Measurements from ENCODE around the gene SYNPO2.

The SYNPO2 gene

GRCh38 chr4:118948545-118949144 is 60.0 kb downstream of the SYNPO2 start:
- Histone ChIP-seq H3K9ac (ENCODE audit: low read depth in 1 of 2, low read length in 2 of 2) (no peak overlapping the region), H3K4me1 (ENCODE audit: control insufficient read depth in 1 of 2, insufficient read depth in 2 of 2, low read length in 2 of 2) (peaks cover 0 to 10% of the 10 kb centered on the region in 2 donors), H3K4me3 (ENCODE audit: low read depth in 1 of 2, low read length in 2 of 2) (no peak overlapping the region), H3K36me3 (ENCODE audit: control insufficient read depth in 1 of 2, insufficient read depth in 2 of 2, low read length in 2 of 2) (no peaks in the 10 kb centered on the region), H3K27me3 (ENCODE audit: control insufficient read depth in 1 of 2, insufficient read depth in 2 of 2, low read length in 2 of 2) (no peaks in the 10 kb centered on the region), H3K9me3 (ENCODE audit: control insufficient read depth in 1 of 2, low read length in 2 of 2) (no peaks in the 10 kb centered on the region), H3K27ac (ENCODE audit: low read depth, low read length) (no peak overlapping the region)

GRCh38 chr4:118950224-118950623 is 61.6 kb downstream of the SYNPO2 start:
- H3K27me3 ChIP-seq (ENCODE audit: control insufficient read depth in 1 of 2, insufficient read depth in 2 of 2, low read length in 2 of 2), result no peaks in the 10 kb centered on the region
- no peaks in the 10 kb centered on the region for H3K9me3 ChIP-seq (ENCODE audit: control insufficient read depth in 1 of 2, low read length in 2 of 2)
- H3K27ac ChIP-seq (ENCODE audit: low read depth, low read length), result no peak overlapping the region
- no peaks in the 10 kb centered on the region for H3K36me3 ChIP-seq (ENCODE audit: control insufficient read depth in 1 of 2, insufficient read depth in 2 of 2, low read length in 2 of 2)
- no peak overlapping the region for H3K4me3 ChIP-seq (ENCODE audit: low read depth in 1 of 2, low read length in 2 of 2)
- H3K9ac ChIP-seq (ENCODE audit: low read depth in 1 of 2, low read length in 2 of 2), result no peak overlapping the region
- peaks cover 0 to 10% of the 10 kb centered on the region in 2 donors for H3K4me1 ChIP-seq (ENCODE audit: control insufficient read depth in 1 of 2, insufficient read depth in 2 of 2, low read length in 2 of 2)

- H3K27me3 ChIP-seq (ENCODE audit: control insufficient read depth in 1 of 2, insufficient read depth in 2 of 2, low read length in 2 of 2), result no peaks in the 10 kb centered on the region
- no peak overlapping the region for H3K27ac ChIP-seq (ENCODE audit: low read depth, low read length)
- no peaks in the 10 kb centered on the region for H3K9me3 ChIP-seq (ENCODE audit: control insufficient read depth in 1 of 2, low read length in 2 of 2)
- H3K4me3 ChIP-seq (ENCODE audit: low read depth in 1 of 2, low read length in 2 of 2), result no peak overlapping the region
- peaks cover 0 to 10% of the 10 kb centered on the region in 2 donors for H3K4me1 ChIP-seq (ENCODE audit: control insufficient read depth in 1 of 2, insufficient read depth in 2 of 2, low read length in 2 of 2)
- H3K36me3 ChIP-seq (ENCODE audit: control insufficient read depth in 1 of 2, insufficient read depth in 2 of 2, low read length in 2 of 2), result no peaks in the 10 kb centered on the region
- H3K9ac ChIP-seq (ENCODE audit: low read depth in 1 of 2, low read length in 2 of 2), result no peak overlapping the region
These were observed 62.4 kb downstream of the SYNPO2 start for GRCh38 chr4:118950929-118951570.

GRCh38 chr4:118953276-118953675 is 64.6 kb downstream of the SYNPO2 start:
- H3K27ac ChIP-seq (ENCODE audit: low read depth, low read length), result no peak overlapping the region
- H3K4me1 ChIP-seq (ENCODE audit: control insufficient read depth in 1 of 2, insufficient read depth in 2 of 2, low read length in 2 of 2), result no peaks in the 10 kb centered on the region
- H3K9me3 ChIP-seq (ENCODE audit: control insufficient read depth in 1 of 2, low read length in 2 of 2), result no peaks in the 10 kb centered on the region
- no peaks in the 10 kb centered on the region for H3K36me3 ChIP-seq (ENCODE audit: control insufficient read depth in 1 of 2, insufficient read depth in 2 of 2, low read length in 2 of 2)
- no peak overlapping the region for H3K9ac ChIP-seq (ENCODE audit: low read depth in 1 of 2, low read length in 2 of 2)
- no peaks in the 10 kb centered on the region for H3K27me3 ChIP-seq (ENCODE audit: control insufficient read depth in 1 of 2, insufficient read depth in 2 of 2, low read length in 2 of 2)
- no peak overlapping the region for H3K4me3 ChIP-seq (ENCODE audit: low read depth in 1 of 2, low read length in 2 of 2)

GRCh38 chr4:118954246-118954645 is 65.6 kb downstream of the SYNPO2 start:
- no peaks in the 10 kb centered on the region for H3K9me3 ChIP-seq (ENCODE audit: control insufficient read depth in 1 of 2, low read length in 2 of 2)
- H3K4me1 ChIP-seq (ENCODE audit: control insufficient read depth in 1 of 2, insufficient read depth in 2 of 2, low read length in 2 of 2), result no peaks in the 10 kb centered on the region
- H3K27ac ChIP-seq (ENCODE audit: low read depth, low read length), result no peak overlapping the region
- H3K27me3 ChIP-seq (ENCODE audit: control insufficient read depth in 1 of 2, insufficient read depth in 2 of 2, low read length in 2 of 2), result no peaks in the 10 kb centered on the region
- no peak overlapping the region for H3K9ac ChIP-seq (ENCODE audit: low read depth in 1 of 2, low read length in 2 of 2)
- H3K36me3 ChIP-seq (ENCODE audit: control insufficient read depth in 1 of 2, insufficient read depth in 2 of 2, low read length in 2 of 2), result no peaks in the 10 kb centered on the region
- H3K4me3 ChIP-seq (ENCODE audit: low read depth in 1 of 2, low read length in 2 of 2), result no peak overlapping the region

GRCh38 chr4:118955515-118955914 is 66.9 kb downstream of the SYNPO2 start:
- no peaks in the 10 kb centered on the region for H3K27me3 ChIP-seq (ENCODE audit: control insufficient read depth in 1 of 2, insufficient read depth in 2 of 2, low read length in 2 of 2)
- H3K9me3 ChIP-seq (ENCODE audit: control insufficient read depth in 1 of 2, low read length in 2 of 2), result no peaks in the 10 kb centered on the region
- H3K36me3 ChIP-seq (ENCODE audit: control insufficient read depth in 1 of 2, insufficient read depth in 2 of 2, low read length in 2 of 2), result no peaks in the 10 kb centered on the region
- H3K27ac ChIP-seq (ENCODE audit: low read depth, low read length), result no peak overlapping the region
- H3K4me1 ChIP-seq (ENCODE audit: control insufficient read depth in 1 of 2, insufficient read depth in 2 of 2, low read length in 2 of 2), result no peaks in the 10 kb centered on the region
- H3K4me3 ChIP-seq (ENCODE audit: low read depth in 1 of 2, low read length in 2 of 2), result no peak overlapping the region
- H3K9ac ChIP-seq (ENCODE audit: low read depth in 1 of 2, low read length in 2 of 2), result no peak overlapping the region

GRCh38 chr4:118957722-118958445 is 69.2 kb downstream of the SYNPO2 start:
- Histone ChIP-seq H3K9ac (ENCODE audit: low read depth in 1 of 2, low read length in 2 of 2) (no peak overlapping the region), H3K36me3 (ENCODE audit: control insufficient read depth in 1 of 2, insufficient read depth in 2 of 2, low read length in 2 of 2) (no peaks in the 10 kb centered on the region), H3K9me3 (ENCODE audit: control insufficient read depth in 1 of 2, low read length in 2 of 2) (no peaks in the 10 kb centered on the region), H3K4me1 (ENCODE audit: control insufficient read depth in 1 of 2, insufficient read depth in 2 of 2, low read length in 2 of 2) (no peaks in the 10 kb centered on the region), H3K4me3 (ENCODE audit: low read depth in 1 of 2, low read length in 2 of 2) (no peak overlapping the region), H3K27me3 (ENCODE audit: control insufficient read depth in 1 of 2, insufficient read depth in 2 of 2, low read length in 2 of 2) (no peaks in the 10 kb centered on the region), H3K27ac (ENCODE audit: low read depth, low read length) (no peak overlapping the region)

- H3K4me1 ChIP-seq (ENCODE audit: control insufficient read depth in 1 of 2, insufficient read depth in 2 of 2, low read length in 2 of 2), result peaks cover 4% of the 10 kb centered on the region in 2 donors
- H3K9ac ChIP-seq (ENCODE audit: low read depth in 1 of 2, low read length in 2 of 2), result no peak overlapping the region
- no peak overlapping the region for H3K27ac ChIP-seq (ENCODE audit: low read depth, low read length)
- H3K4me3 ChIP-seq (ENCODE audit: low read depth in 1 of 2, low read length in 2 of 2), result no peak overlapping the region
- no peaks in the 10 kb centered on the region for H3K9me3 ChIP-seq (ENCODE audit: control insufficient read depth in 1 of 2, low read length in 2 of 2)
- H3K27me3 ChIP-seq (ENCODE audit: control insufficient read depth in 1 of 2, insufficient read depth in 2 of 2, low read length in 2 of 2), result no peaks in the 10 kb centered on the region
- no peaks in the 10 kb centered on the region for H3K36me3 ChIP-seq (ENCODE audit: control insufficient read depth in 1 of 2, insufficient read depth in 2 of 2, low read length in 2 of 2)
These were observed 73.9 kb downstream of the SYNPO2 start for GRCh38 chr4:118962540-118962939.

- peaks cover 15 to 21% of the 10 kb centered on the region in 2 donors for H3K4me1 ChIP-seq (ENCODE audit: control insufficient read depth in 1 of 2, insufficient read depth in 2 of 2, low read length in 2 of 2)
- H3K4me3 ChIP-seq (ENCODE audit: low read depth in 1 of 2, low read length in 2 of 2), result no peak overlapping the region
- no peaks in the 10 kb centered on the region for H3K9me3 ChIP-seq (ENCODE audit: control insufficient read depth in 1 of 2, low read length in 2 of 2)
- H3K27me3 ChIP-seq (ENCODE audit: control insufficient read depth in 1 of 2, insufficient read depth in 2 of 2, low read length in 2 of 2), result no peaks in the 10 kb centered on the region
- no peaks in the 10 kb centered on the region for H3K36me3 ChIP-seq (ENCODE audit: control insufficient read depth in 1 of 2, insufficient read depth in 2 of 2, low read length in 2 of 2)
- no peak overlapping the region for H3K27ac ChIP-seq (ENCODE audit: low read depth, low read length)
- H3K9ac ChIP-seq (ENCODE audit: low read depth in 1 of 2, low read length in 2 of 2), result no peak overlapping the region
These were observed 76.3 kb downstream of the SYNPO2 start for GRCh38 chr4:118964891-118965411.

- no peak overlapping the region for H3K9ac ChIP-seq (ENCODE audit: low read depth in 1 of 2, low read length in 2 of 2)
- peaks cover 15 to 21% of the 10 kb centered on the region in 2 donors for H3K4me1 ChIP-seq (ENCODE audit: control insufficient read depth in 1 of 2, insufficient read depth in 2 of 2, low read length in 2 of 2)
- H3K9me3 ChIP-seq (ENCODE audit: control insufficient read depth in 1 of 2, low read length in 2 of 2), result no peaks in the 10 kb centered on the region
- no peak overlapping the region for H3K4me3 ChIP-seq (ENCODE audit: low read depth in 1 of 2, low read length in 2 of 2)
- no peaks in the 10 kb centered on the region for H3K27me3 ChIP-seq (ENCODE audit: control insufficient read depth in 1 of 2, insufficient read depth in 2 of 2, low read length in 2 of 2)
- H3K27ac ChIP-seq (ENCODE audit: low read depth, low read length), result peak overlapping the region; percentile 42
- H3K36me3 ChIP-seq (ENCODE audit: control insufficient read depth in 1 of 2, insufficient read depth in 2 of 2, low read length in 2 of 2), result no peaks in the 10 kb centered on the region
These were observed 78.7 kb downstream of the SYNPO2 start for GRCh38 chr4:118967393-118967792.

Measured in duodenal mucosa (tissue), 2 donors.